NT2/D1 (cell line): ENCODE measurements around the gene ST8SIA6.

Source experiments
- DNase-seq: peaks from one replicate; pipeline ENCODE4 v3.0.0-alpha.2; 2011; ENCODE audit warnings: low read depth, low spot score
- H3K27me3 ChIP-seq: 2 replicates; pipeline ENCODE4 v1.6.0; 2011; ENCODE audit warnings: mild to moderate bottlenecking; ENCODE audit not compliant: insufficient read length, insufficient read depth
- H3K36me3 ChIP-seq: 2 replicates; pipeline ENCODE4 v1.6.1; 2011; ENCODE audit warnings: mild to moderate bottlenecking, low read length, mixed read lengths; ENCODE audit not compliant: insufficient read depth, insufficient read length
- H3K4me1 ChIP-seq: 2 replicates; pipeline ENCODE4 v1.5.1; 2011; ENCODE audit not compliant: insufficient read depth, insufficient read length
- H3K4me3 ChIP-seq: 2 replicates; pipeline ENCODE4 v1.5.1; 2011; ENCODE audit warnings: low read depth; ENCODE audit not compliant: insufficient read length
- H3K9ac ChIP-seq: 2 replicates; pipeline ENCODE4 v1.6.0; 2011; ENCODE audit warnings: low read depth; ENCODE audit not compliant: insufficient read length
- H3K9me3 ChIP-seq: 2 replicates; pipeline ENCODE4 v1.5.1; 2011; ENCODE audit warnings: mild to moderate bottlenecking, low read length; ENCODE audit not compliant: insufficient read depth
- SUZ12 ChIP-seq: IDR thresholded peaks from 2 replicates; pipeline ENCODE4 v1.6.1; 2011; ENCODE audit not compliant: insufficient read length, insufficient read depth; ENCODE audit errors: extremely low read depth
- YY1 ChIP-seq: IDR thresholded peaks from 2 replicates; pipeline ENCODE4 v1.6.1; 2011; ENCODE audit not compliant: insufficient read length, insufficient read depth
- ZNF274 ChIP-seq: IDR thresholded peaks from 2 replicates; pipeline ENCODE4 v1.6.1; 2011; ENCODE audit warnings: mild to moderate bottlenecking, low read depth, low read length

The ST8SIA6 gene

GRCh38 chr10:17396004-17396403 lies 58.4 kb downstream of the ST8SIA6 start:
- no peaks in the 10 kb centered on the region for H3K9me3 ChIP-seq
- no peak overlapping the region for H3K4me3 ChIP-seq
- H3K27me3 ChIP-seq: no peaks in the 10 kb centered on the region
- no peaks in the 10 kb centered on the region for H3K4me1 ChIP-seq
- DNase-seq: no peak
- no peak for TF ChIP-seq YY1
- no peak for TF ChIP-seq ZNF274
- TF ChIP-seq SUZ12: no peak
- no peak overlapping the region for H3K9ac ChIP-seq
- peaks cover 52% of the 10 kb centered on the region for H3K36me3 ChIP-seq

DNA sequence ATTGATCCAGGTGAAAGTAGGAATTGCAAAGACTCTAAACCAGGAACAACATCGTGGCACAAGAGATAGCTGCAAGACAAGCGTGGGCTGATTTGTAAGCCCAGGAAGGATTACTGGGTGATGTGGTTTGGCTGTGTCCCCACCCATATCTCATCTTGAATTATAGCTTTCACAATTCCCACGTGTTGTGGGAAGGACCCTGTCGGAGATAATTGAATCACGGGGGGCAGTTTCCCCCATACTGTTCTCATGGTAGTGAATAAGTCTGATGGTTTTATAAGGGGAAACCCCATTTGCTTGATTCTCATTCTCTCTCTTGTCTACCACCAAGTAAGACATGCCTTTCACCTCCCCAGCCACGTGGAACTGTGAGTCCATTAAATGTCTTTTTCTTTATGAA lies 59.5 kb downstream of the ST8SIA6 start:
- DNase-seq: no peak
- Histone ChIP-seq H3K4me1 (no peaks in the 10 kb centered on the region), H3K36me3 (peaks cover 46% of the 10 kb centered on the region), H3K4me3 (no peak overlapping the region), H3K9ac (no peak overlapping the region), H3K9me3 (no peaks in the 10 kb centered on the region), H3K27me3 (no peaks in the 10 kb centered on the region)
- no peak for TF ChIP-seq SUZ12

DNA sequence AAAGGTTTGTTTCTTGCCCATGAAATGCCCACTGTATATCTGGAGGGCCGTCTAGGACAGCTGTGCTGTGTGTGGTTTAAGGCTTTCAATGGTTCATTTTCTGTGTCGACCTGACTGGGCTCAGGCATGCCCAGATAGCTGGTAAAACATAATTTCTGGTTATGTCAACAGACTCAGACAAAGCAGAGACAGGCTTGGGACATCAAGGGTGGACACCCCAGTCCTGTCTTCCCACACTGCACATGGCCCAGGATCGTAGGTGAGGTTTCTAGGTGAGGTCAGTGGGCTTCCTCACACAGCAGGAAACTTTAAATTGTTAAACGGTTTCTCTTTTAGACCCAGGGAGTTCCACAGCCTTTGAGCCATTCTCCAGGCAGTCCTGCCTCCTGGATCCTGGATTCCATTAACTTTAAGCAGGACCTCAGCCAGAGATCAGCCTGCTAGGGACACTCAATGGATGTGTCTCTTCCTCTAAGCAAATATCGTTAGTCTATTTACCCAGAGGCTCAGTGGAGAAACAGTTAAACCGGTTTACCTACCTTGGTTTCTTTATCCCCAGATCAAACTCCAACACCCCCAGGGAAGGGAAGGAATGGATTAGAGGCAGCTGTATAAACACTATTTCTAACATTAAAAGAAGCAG lies 66.4 kb downstream of the ST8SIA6 start:
- Histone ChIP-seq H3K36me3 (peaks cover 28% of the 10 kb centered on the region), H3K4me1 (no peaks in the 10 kb centered on the region), H3K4me3 (peak overlapping the region; percentile 19), H3K27me3 (no peaks in the 10 kb centered on the region), H3K9me3 (no peaks in the 10 kb centered on the region), H3K9ac (peak overlapping the region; percentile 23)
- DNase-seq: no peak
- TF ChIP-seq SUZ12: no peak
- no peak for TF ChIP-seq ZNF274
- no peak for TF ChIP-seq YY1

DNA sequence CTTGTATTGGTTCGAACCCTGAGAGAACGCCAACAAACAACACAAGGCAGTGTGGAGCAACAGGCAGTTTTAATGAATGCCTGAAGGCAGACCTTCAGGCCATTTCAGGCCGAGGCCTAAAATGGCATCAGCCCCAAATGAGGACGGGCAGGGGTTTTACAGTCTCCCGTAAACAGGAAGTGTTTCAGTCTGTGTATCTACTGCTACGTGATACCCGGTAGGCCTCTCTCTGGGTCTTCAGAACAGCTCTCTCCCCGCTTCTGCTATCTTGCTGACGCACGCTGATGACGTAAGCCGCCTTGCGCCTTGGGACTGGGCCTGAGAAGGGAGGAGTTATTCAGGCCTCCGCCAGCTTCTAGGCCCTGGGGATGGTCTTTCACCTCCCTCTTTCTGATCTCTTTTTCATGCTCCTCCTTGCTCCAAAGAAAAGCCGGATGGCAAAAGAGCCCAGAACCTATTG lies 67.7 kb downstream of the ST8SIA6 start:
- Histone ChIP-seq H3K4me3 (peak overlapping the region; percentile 67), H3K9ac (peak overlapping the region; percentile 83), H3K27me3 (no peaks in the 10 kb centered on the region), H3K36me3 (peaks cover 16% of the 10 kb centered on the region), H3K9me3 (no peaks in the 10 kb centered on the region), H3K4me1 (no peaks in the 10 kb centered on the region)
- peak; percentile 89 for DNase-seq
- no peak for TF ChIP-seq YY1
- no peak for TF ChIP-seq ZNF274
- TF ChIP-seq SUZ12: no peak

DNA sequence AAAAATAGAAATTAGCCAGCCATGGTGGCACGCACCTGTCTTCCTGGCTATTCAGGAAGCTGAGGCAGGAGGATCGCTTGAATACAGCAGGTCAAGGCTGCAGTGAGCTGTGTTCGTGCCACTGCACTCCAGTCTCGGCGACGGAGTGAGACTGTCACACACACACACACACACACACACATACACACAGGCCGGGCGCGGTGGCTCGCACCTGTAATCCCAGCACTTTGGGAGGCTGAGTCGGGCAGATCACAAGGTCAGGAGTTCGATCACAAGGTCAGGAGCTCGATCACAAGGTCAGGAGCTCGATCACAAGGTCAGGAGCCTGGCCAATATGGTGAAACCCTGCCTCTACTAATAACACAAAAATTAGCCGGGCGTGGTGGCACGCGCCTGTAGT lies 68.4 kb downstream of the ST8SIA6 start:
- H3K27me3 ChIP-seq: no peaks in the 10 kb centered on the region
- no peaks in the 10 kb centered on the region for H3K4me1 ChIP-seq
- DNase-seq: no peak
- H3K4me3 ChIP-seq: peak overlapping the region; percentile 67
- H3K9me3 ChIP-seq: no peaks in the 10 kb centered on the region
- peaks cover 10% of the 10 kb centered on the region for H3K36me3 ChIP-seq
- no peak overlapping the region for H3K9ac ChIP-seq
- TF ChIP-seq ZNF274 (no peak), YY1 (no peak), SUZ12 (no peak)

DNA sequence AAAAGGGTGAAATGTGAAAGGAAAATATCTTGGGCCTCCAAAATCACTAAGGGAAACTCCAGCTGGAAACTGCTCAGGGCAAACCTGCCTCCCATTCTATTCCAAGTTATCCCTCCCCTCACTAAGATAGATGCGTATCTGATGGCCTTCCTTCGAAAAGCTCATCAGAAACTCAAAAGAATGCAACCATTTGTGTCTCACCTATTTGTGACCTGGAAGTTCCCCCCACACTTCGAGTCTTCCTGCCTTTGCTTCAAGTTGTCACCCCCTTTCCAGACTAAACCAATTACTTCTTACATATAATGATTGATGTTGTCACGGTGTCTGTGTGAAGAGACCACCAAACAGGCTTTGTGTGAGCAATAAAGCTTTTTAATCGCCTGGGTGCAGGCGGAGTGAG lies 69.3 kb downstream of the ST8SIA6 start:
- H3K4me3 ChIP-seq: no peak overlapping the region
- H3K9ac ChIP-seq: no peak overlapping the region
- no peak for DNase-seq
- H3K4me1 ChIP-seq: no peaks in the 10 kb centered on the region
- H3K27me3 ChIP-seq: no peaks in the 10 kb centered on the region
- H3K36me3 ChIP-seq: peaks cover 10% of the 10 kb centered on the region
- no peak for TF ChIP-seq YY1
- TF ChIP-seq ZNF274: no peak
- no peaks in the 10 kb centered on the region for H3K9me3 ChIP-seq

GRCh38 chr10:17383801-17384555 lies 70.4 kb downstream of the ST8SIA6 start:
- TF ChIP-seq ZNF274 (no peak), SUZ12 (no peak), YY1 (no peak)
- Histone ChIP-seq H3K9me3 (no peaks in the 10 kb centered on the region), H3K36me3 (peaks cover 4% of the 10 kb centered on the region), H3K4me3 (no peak overlapping the region), H3K27me3 (no peaks in the 10 kb centered on the region), H3K9ac (no peak overlapping the region), H3K4me1 (no peaks in the 10 kb centered on the region)
- DNase-seq: no peak
